NCI-H2196 (cell line): Measurements from ENCODE around the gene RAB17.
A peak's percentile ranks its signal among the peaks of the same experiment; 100 is the strongest.

Experiments used
- DNase-seq: peaks from one replicate; lab custom pipeline; 2025; ENCODE audit not compliant: unreplicated experiment; lab: John Stamatoyannopoulos, UW

The RAB17 gene

GRCh38 chr2:237565974-237566373, 24.6 kb downstream of the RAB17 start:
- no peak for DNase-seq

DNA sequence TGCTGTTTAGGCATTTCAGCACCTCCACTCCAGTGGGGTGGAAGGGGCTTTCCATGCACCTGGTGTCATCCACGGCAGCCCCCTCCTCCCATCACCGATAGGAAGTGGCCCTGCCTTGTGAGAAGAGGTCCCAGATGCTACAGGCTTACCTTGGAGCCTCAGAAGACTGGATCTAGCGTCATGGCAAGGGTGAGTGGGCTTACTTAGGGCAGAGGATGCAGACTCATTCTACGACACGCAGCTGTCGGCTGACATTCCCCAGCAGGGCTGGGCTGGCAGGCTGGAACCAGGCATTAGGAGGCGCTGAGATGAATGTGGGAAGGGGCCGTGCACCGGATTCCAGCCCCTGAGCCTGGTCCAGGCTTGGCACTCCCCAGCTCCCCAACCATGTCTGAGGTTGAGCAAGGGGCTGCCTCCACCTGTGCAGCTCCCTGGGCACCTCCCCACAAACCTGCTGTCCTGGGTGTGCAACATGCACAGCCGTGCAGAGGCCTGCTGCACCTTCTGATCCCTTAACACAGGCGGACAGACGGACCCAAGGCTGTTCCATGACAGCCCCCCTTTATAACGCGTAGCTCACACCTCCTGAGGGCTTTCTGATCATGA, 25.9 kb downstream of the RAB17 start:
- DNase-seq, result no peak

GRCh38 chr2:237563816-237564215, 26.7 kb downstream of the RAB17 start:
- DNase-seq, result no peak

GRCh38 chr2:237561221-237561620, 29.3 kb downstream of the RAB17 start:
- no peak for DNase-seq

DNA sequence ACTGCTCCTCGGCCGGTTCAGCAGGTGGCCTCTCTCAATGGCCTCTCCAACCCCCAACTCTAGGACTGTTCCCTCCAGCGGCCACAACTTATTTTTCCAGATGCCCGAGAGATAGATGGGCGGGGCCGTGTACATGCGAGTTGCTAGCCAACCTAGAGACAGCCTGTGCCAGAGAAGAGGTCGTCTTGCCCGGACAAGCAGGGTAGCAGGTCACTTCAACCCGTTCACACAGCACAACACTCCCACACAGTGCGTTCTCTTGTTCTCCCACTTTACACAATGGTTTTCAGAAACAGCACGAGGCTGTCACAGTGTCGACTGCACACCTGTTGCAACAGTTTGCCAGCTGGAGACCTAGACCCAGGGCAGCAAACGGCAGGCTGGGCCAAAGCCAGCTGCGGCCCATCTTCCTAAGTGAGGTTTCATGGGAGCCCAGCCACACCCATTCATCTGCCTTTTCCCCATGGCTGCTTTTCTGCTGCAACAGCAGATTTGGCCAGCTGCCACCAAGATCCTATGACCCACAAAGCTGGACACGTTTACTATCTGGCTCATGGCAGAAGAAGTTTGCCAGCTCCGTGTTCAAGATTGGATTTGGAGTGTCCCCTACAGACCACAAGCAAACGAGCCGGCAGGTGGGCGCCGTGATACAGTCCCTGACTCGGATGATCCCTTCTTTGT, 31.4 kb downstream of the RAB17 start:
- peak; percentile 86 for DNase-seq

GRCh38 chr2:237557633-237558015, 32.9 kb downstream of the RAB17 start:
- no peak for DNase-seq

DNA sequence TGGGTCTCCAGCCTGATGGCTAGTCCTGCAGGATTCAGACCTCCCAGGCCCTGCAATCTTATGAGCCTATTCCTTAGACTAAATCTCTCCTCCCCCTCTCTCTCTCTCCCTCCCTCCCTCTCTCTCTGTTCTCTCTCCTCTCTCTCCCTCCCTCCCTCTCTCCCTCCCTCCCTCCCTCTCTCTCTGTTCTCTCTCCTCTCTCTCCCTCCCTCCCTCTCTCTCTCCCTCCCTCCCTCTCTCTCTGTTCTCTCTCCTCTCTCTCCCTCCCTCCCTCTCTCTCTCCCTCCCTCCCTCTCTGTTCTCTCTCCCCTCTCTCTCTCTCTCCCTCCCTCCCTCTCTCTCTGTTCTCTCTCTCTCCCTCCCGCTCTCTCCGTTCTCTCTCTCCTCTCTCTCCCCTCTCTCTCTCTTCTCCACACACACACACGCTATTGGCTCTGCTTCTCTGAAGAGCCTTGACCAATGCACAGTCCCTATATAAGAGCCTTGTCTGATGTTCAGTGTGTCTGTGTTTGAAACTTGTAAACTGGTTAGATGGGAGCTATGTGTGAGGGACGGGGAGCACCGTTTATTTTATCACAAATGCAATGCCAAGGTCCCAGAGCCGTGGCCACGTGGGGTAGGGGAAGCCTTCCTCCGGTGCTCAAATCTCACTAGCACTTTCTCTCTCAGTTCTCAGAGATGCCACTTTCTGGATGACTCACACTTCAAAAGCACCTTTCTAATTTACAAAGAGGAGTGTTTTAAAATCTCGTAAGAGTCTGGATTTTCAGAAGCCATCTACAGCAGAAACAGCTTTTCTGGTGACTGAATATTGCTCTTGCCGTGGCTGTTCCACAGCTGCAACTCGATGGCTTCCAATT, 33.5 kb downstream of the RAB17 start:
- no peak for DNase-seq

DNA sequence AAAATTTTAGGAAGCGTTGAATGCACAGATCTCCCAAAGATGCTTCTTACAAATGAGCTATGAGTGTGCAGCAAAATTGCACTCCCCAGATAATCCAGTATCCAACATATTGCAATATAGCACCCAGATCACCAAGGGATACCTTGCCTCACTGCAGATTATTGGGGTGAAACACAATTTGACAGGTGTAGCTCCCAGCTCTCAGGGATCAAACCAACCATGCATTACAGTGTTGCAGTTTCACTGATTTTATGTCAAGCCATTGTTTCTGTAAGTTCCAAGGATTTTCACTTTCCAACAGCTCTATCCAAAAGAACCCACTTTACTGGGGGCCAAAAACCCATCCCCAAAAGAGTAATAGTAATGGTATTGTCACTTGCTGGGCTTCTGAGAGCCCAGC, 35.0 kb downstream of the RAB17 start:
- no peak for DNase-seq

DNA sequence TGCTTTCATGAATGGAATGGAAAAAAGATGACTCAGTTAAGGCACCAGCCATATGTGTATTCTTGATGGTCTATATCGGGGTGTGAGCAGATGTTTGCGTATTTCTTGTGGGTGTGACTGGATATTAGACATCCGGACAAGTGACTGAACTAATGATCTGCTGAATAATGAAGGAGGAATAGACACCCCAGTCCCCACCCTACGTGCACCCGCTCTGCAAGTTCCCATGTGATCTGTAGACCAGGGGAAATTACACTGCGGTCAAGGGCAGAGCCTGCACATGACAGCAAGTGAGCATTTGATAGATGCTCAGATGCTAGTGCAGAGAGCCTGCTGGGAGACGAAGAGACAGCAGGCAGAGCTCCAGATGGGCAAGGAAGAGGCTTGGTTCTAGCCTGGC, 36.6 kb downstream of the RAB17 start:
- DNase-seq, result no peak

DNA sequence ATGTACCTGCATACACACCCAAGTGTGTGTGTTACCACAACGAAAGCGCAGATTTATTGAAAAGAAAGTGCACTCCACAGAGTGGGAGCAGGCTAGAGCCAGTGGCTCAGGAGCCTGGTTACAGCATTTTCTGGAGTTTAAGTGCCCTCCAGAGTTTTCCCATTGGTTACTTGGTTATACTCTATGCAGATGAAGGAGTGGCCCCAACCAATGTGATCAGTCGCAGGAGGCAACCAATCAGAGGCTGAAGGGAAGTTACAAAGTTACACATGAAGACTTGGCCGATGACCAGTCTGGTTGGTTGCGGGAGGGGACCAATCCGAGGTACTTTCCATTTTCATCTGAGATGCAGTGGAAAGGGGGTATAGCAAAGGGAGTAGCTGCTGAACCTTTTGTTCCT, 37.6 kb downstream of the RAB17 start:
- DNase-seq, result no peak

- no peak for DNase-seq
Measured at GRCh38 chr2:237551071-237551574, 39.4 kb downstream of the RAB17 start.

DNA sequence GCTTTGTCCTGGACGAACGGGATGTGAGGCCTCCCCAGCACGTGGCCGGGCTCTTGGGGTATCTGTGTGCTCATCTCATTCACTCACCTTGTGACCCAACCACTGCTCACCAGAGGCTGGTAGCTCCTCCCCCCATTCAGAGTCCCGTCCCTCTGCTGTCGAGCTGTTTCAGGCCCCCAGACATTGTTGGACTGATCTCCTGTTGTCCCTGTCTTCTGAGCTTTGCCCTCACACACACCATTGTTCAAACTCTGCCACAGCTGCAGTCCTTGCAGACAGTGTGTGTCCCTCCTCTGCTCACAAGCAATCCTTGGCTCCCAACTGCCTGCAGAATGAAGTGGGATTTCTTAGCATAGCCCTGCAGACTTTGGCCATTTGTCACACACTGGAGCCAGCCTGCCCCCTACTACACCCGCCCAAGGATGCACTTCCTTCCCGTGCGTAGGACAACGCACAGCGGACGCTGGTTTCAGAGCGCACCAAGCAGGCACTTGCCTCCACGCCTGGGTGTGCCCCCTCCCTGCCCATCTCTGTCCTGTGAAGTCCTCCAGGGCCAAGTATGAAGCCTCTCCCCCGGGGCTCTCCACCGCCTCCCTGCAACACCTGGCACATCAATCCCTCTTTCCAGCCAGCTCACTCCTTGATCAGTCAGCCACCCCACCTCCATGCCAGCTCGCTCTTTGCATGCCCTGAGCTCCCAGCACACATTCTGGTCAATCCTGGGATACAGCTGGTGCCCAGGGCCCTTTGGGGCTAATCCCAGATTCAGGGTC, 40.7 kb downstream of the RAB17 start:
- DNase-seq, result no peak

DNA sequence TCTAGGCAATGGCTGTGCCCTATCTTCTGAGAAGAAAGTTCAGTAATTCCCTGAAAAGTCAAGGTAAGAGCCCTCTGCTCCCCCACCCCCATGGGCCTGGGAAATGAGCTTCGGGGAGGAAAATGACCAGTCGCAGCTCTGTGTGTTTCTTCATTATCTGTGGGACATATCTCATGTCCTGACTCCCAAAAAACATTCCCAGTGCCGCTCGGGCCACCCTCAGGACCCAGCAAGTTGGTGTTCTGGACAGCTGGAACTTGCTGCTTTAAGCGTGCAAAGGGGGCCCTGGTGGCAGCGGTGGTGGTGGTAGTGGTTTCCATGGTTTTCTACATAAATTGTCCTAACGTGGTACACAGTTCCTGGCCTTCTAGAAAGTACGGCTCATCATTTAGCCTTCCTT, 41.3 kb downstream of the RAB17 start:
- DNase-seq, result no peak

DNA sequence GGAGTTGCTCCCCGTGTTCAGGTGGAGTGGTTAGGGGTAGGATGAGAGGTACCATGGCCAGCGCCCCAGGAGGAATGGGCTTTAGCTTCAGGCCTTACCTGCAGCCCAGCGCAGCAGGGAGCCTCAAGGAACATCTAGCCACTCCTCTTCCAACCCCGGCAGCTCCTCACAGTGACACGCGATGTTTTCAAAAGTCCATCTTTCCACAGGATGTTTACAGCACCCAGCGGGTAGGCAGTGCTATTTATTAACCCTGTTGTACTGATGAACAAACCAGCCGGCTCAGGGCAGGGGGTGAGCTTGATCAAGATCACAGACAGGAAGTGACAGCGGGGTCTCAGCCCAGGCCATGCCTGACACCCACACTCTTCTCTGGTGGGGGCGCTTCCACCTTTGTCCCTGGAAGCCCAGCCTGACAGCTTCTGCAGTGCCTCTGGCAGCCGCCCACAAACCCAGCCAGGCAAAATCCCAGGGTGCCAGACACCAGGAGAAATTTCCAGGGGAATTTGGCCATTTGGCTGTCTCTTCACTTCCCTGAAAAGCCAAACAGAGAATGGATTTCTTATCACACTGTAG, 42.6 kb downstream of the RAB17 start:
- DNase-seq, result no peak

- no peak for DNase-seq
Measured at GRCh38 chr2:237546876-237547395, 43.6 kb downstream of the RAB17 start.

DNA sequence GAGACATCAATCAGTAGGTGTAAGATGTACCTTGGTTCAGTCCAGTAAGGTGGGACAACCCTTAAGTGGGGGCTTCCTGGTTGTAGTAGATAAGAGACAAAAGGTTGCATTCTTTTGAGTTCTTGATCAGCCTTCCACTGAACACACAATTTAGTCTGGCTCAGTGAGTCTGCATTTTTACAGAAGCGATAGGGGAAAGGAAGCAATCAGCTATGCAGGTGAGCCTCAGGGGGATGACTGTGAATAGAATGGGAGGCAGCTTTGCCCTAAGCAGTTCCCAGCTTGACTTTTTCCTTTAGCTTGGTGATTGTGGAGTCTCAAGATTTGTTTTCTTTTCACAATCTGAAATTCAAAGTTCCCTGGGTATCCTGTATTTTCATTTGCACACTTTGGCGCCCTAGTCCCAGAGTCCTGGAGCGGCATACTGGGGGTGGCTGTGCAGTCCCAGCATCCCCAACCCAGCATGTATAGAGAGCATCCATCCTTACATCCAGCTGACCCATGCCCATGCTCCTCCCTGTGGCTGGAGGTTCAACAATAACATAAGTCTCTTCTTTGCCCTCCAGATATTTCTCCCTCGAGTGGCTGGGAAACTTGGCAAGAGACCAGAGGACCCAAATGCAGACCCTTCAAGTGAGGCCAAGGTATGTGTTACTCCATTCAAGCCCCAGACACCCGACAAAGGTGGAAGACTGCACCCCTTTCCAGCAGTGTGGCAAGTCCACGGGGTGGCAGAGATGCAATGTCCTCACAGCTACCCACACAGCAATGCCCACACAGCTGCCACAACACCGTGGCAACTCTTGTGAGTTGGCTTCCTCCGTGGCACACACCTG, 44.3 kb downstream of the RAB17 start:
- DNase-seq, result no peak

- no peak for DNase-seq
Measured at GRCh38 chr2:237542001-237542704, 48.4 kb downstream of the RAB17 start.

- no peak for DNase-seq
Measured at GRCh38 chr2:237541243-237541642, 49.3 kb downstream of the RAB17 start.

DNA sequence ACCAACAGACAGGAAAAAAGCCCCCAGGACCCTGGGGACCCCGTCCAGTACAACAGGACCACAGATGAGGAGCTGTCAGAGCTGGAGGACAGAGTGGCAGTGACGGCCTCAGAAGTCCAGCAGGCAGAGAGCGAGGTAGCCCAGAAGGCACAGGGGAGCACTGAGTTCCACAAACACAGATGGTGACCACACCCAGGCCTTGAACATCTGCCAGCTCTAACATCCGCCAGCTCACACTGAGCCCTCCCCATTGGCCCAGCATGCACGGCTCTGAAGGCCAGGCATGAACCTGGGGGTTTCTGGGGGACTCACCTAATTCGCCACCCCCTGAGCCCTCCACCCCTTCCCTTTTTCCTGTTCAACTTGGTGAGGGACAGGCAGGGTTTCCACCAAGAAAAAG, 49.7 kb downstream of the RAB17 start:
- DNase-seq, result peak; percentile 49
